Small intestine (tissue), 7 donors: ENCODE measurements around the gene COX19. TPM values are rescaled to one million over a fixed set of nuclear protein-coding genes. Genes with fewer than 3 reads are reported as not detected.
A peak's percentile ranks its signal among the peaks of the same experiment; 100 is the strongest.

Source experiments
- DNase-seq, 2 donors: peaks; one replicate each; pipeline versions ENCODE4 v3.0.0 to v3.0.0-alpha.2; 2013
- FAIRE-seq: peaks from 2 replicates; lab custom pipeline; 2012; peaks lifted over from hg19 to GRCh38; lab: Jason Lieb, UNC
- H3K27ac ChIP-seq, 3 donors: one replicate each; pipeline ENCODE4 v1.5.1; 2013; ENCODE audit warnings: low read length in 2 of 3, mild to moderate bottlenecking in 2 of 3, control low read depth in 1 of 3, inconsistent platforms in 1 of 3, low read depth in 1 of 3, moderate library complexity in 1 of 3
- H3K27me3 ChIP-seq, 3 donors: one replicate each; pipeline ENCODE4 v1.6.1; 2013; ENCODE audit warnings: low read length in 3 of 3, inconsistent platforms in 1 of 3; ENCODE audit not compliant: control insufficient read depth in 3 of 3, insufficient read depth in 3 of 3
- H3K36me3 ChIP-seq, 3 donors: one replicate each; pipeline ENCODE4 v1.6.1; 2013; ENCODE audit warnings: low read length in 3 of 3, inconsistent platforms in 1 of 3, low read depth in 1 of 3, mild to moderate bottlenecking in 1 of 3, moderate library complexity in 1 of 3; ENCODE audit not compliant: control insufficient read depth in 3 of 3, insufficient read depth in 2 of 3
- H3K4me1 ChIP-seq, 3 donors: one replicate each; pipeline ENCODE4 v1.6.1; 2013; ENCODE audit warnings: low read length in 2 of 3, inconsistent platforms in 1 of 3, low read depth in 1 of 3, mild to moderate bottlenecking in 1 of 3, moderate library complexity in 1 of 3; ENCODE audit not compliant: control insufficient read depth in 3 of 3, insufficient read depth in 2 of 3
- H3K4me3 ChIP-seq, 3 donors: one replicate each; pipeline ENCODE4 v1.5.1; 2013; ENCODE audit warnings: low read length in 3 of 3, control low read depth in 1 of 3, inconsistent platforms in 1 of 3, low read depth in 1 of 3, mild to moderate bottlenecking in 1 of 3, moderate library complexity in 1 of 3
- H3K9me3 ChIP-seq, 2 donors: one replicate each; pipeline ENCODE4 v1.6.1; 2013; ENCODE audit warnings: low read depth in 1 of 2, low read length in 1 of 2; ENCODE audit not compliant: control insufficient read depth in 2 of 2, insufficient read depth in 1 of 2
- WGBS, 3 donors: extraction: QIAGEN DNeasy Blood & Tissue Kit; methylation state at CpG; one replicate each; pipeline ENCODE4 v1.1.7; 2013; 5-methylcytosine and 5-hydroxymethylcytosine counted together
- polyA plus RNA-seq, 4 donors: library from polyadenylated mRNA; stranded (reverse) in 3 of 4; unstranded in 1 of 4; fragments of 200-250 nt in 3 of 4; fragments of 120-200 nt in 1 of 4; gene quantifications; one replicate each; pipeline versions ENCODE4 v1.2.1 to v1.2.3, GENCODE V29; 2013
- donor health status: healthy with polysubstance abuse.
- donor health status: control.
- donor health status: control.
- donor health status: Bipolar disorder and iron deficiency.
- donor health status: healthy.

The COX19 gene
- polyA plus RNA-seq, 4 donors = 8.9 to 41.6 (median 9.8) TPM

DNA sequence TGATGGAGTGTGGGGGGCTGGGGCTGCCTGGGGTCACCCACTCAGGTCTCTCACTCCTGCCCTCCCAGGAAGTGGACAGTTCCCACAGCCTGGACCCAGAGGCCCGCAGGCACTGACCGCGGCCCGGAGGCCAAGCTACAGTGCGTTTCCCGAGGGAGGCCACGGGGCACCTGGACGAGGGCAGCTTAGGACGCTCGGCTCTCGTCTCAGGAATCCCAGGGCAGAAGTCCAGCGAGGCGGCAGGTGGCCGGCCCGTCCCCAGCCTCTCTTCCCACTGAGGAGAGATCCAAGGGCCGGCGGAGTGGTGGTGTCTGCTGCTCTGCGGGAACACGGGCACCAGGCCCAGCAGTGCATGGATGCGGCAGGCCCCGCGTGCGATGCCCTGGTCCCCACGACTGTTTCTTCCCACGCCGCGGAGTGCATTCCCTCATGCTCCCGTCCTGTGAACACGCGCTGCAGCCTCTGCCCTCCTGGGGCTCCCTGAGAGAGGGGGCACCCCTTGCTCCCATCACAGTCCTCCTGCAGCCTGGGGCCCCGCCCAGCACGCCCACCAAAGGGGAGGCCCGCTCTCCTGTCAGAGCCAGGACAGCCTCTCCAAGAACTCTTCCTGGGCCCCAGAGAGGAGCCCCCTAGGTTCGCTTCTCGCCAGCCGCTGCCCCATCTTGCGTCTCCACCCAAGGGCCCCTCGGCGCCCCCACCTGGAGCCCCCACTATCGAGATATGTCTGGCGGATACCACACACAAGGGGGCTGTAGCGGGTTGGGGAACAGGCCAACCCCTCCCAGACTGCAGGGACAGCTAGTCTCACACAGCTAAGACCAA lies 44.7 kb upstream of the COX19 start:
- 95 to 97% (median 96%) methylated on average over 34 to 42 of the region's 42 CpGs for WGBS, 3 donors
- peaks cover 0 to 9% (median 0%) of the 10 kb centered on the region in 3 donors for H3K4me1 ChIP-seq
- FAIRE-seq (no peak), DNase-seq (no peak)
- peaks cover 0 to 73% (median 0%) of the 10 kb centered on the region in 3 donors for H3K36me3 ChIP-seq
- H3K9me3 ChIP-seq = peaks cover 0 to 19% of the 10 kb centered on the region in 2 donors
- H3K27ac ChIP-seq = no peak overlapping the region
- no peak overlapping the region for H3K4me3 ChIP-seq
- no peaks in the 10 kb centered on the region for H3K27me3 ChIP-seq

DNA sequence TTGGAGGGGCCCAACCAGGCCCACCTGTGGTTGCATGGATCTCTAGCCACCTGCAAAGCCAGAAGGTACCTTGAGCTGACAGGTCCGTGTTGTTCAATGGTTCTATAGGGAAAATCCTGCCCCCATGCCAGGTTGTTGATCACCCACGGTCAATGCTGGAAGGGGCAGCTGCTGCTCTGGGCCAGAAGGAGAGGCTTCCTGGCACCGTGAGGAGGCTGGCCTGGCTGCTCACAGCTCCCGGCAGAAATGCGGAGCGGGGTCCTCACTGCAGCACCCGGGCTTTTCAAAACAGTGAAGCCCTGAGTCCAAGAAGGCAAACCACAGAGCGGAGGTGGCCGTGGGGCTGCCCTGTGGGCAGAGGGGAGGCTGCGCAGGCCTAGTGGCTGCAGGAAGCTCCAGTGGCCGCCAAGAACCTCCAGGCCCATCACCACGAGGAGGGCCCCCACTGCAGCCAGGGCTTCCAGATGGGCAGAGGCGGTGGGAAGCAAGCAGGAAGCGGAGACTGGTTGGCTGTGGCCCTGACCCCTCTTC lies 44.0 kb upstream of the COX19 start:
- no peak overlapping the region for H3K27ac ChIP-seq
- FAIRE-seq = no peak
- DNase-seq = no peak
- H3K4me1 ChIP-seq = peaks cover 0 to 12% (median 0%) of the 10 kb centered on the region in 3 donors
- H3K4me3 ChIP-seq = no peak overlapping the region
- peaks cover 0 to 66% (median 0%) of the 10 kb centered on the region in 3 donors for H3K36me3 ChIP-seq
- 88 to 93% (median 89%) methylated on average over 12 to 14 of the region's 14 CpGs for WGBS, 3 donors
- no peaks in the 10 kb centered on the region for H3K27me3 ChIP-seq
- peaks cover 0 to 19% of the 10 kb centered on the region in 2 donors for H3K9me3 ChIP-seq

DNA sequence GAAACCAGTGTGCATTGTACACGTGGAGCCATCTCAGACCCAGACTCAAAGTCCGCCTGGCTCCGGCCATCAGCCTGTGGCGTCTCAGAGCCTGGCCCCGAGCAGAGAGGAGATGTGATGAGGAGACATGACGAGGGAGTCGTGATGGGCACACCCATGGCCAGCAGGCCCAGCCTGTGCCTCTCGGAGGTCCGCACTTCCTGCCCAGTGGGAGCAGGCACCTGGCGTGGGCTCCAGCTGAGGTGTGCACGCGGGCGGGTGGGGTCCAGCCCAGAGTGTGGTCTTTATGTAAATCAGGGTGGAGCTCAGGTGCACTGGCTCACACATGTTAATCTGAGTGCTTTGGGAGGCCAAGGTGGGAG lies 43.0 kb upstream of the COX19 start:
- FAIRE-seq = no peak

DNA sequence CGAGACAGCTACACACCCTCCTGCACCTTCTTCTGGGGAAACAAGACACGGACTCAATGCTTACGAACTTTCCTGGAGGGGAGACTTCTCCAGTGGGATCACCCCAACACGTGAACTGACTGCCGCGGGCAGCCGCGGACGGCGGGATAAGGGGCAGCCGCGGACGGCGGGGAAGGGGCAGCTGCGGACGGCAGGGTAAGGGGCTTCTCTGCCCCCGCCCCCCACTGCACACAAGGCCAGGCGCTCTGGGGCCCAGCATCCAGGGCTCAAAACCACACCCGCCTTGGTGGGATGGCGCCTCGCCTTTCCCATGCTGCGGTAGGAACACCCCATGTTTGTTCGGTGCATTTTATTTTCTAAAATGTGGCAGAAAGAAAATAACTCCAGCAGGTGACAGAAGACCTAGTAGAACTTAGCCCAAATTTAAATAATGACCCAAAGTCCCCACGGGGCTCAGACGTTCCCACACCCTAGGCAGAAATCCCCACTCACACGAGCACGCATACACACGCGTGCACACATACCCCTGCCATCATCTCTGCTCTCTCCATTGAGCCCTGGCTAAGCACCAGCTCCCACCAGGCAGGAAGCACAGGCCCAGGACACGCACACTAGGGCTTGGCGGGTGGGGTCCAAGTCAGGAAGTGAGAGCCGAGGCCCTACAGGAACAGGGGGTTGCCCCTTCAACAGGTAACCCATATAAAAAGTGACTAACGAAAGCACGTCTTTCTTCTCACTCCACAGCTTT lies 42.4 kb upstream of the COX19 start:
- peaks cover 0 to 19% of the 10 kb centered on the region in 2 donors for H3K9me3 ChIP-seq
- H3K36me3 ChIP-seq = peaks cover 0 to 54% (median 0%) of the 10 kb centered on the region in 3 donors
- FAIRE-seq (no peak), DNase-seq (no peak)
- no peaks in the 10 kb centered on the region for H3K27me3 ChIP-seq
- H3K27ac ChIP-seq = no peak overlapping the region
- WGBS, 3 donors = 93 to 95% (median 94%) methylated on average over 34 of the region's 34 CpGs
- H3K4me3 ChIP-seq = no peak overlapping the region
- H3K4me1 ChIP-seq = peaks cover 0 to 12% (median 0%) of the 10 kb centered on the region in 3 donors

More for the DNA sequence above, 43.0 kb upstream of the COX19 start:
- no peak for DNase-seq
- no peak overlapping the region for H3K27ac ChIP-seq
- H3K9me3 ChIP-seq = peaks cover 0 to 19% of the 10 kb centered on the region in 2 donors
- H3K4me3 ChIP-seq = no peak overlapping the region
- peaks cover 0 to 12% (median 0%) of the 10 kb centered on the region in 3 donors for H3K4me1 ChIP-seq
- WGBS, 3 donors = 85 to 86% (median 86%) methylated on average over 13 of the region's 13 CpGs
- H3K27me3 ChIP-seq = no peaks in the 10 kb centered on the region
- peaks cover 0 to 58% (median 0%) of the 10 kb centered on the region in 3 donors for H3K36me3 ChIP-seq

DNA sequence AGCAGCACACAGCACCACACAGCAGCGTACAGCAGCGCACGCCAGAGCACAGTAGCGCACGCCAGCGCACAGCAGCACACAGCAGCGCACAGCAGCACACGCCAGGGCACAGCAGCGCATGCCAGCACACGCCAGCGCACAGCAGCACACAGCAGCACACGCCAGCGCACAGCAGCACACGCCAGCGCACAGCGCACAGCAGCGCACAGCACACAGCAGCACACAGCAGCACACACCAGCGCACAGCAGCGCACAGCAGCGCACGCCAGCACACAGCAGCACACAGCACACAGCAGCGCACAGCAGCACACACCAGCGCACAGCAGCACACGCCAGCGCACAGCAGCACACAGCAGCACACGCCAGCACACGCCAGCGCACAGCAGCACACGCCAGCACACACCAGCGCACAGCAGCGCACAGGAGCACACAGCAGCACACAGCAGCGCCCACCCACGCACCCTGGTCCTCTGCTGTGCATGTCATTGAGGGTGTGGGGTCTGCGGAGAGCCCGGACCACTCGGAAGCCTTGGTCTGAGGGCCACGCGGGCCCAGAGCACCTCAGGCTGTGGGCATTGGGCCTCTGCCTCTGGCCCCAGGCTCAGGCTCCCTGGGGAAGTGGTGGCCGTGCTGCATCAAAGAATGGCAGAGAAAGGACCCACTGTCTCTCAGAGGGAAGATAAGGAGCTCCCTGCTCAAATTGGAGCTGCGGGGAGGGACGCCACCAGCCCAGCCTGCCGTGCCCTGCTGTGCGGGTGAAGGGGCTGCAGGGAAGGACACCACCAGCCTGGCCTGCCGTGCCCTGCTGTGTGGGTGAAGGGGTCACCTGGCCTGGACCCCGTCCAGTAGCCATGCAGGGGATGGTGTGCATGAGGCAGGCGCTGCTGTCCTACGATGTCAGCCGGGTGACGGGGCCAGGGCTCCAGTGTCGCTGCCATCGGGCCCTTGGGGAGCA lies 41.5 kb upstream of the COX19 start:
- peaks cover 0 to 12% (median 0%) of the 10 kb centered on the region in 3 donors for H3K4me1 ChIP-seq

DNA sequence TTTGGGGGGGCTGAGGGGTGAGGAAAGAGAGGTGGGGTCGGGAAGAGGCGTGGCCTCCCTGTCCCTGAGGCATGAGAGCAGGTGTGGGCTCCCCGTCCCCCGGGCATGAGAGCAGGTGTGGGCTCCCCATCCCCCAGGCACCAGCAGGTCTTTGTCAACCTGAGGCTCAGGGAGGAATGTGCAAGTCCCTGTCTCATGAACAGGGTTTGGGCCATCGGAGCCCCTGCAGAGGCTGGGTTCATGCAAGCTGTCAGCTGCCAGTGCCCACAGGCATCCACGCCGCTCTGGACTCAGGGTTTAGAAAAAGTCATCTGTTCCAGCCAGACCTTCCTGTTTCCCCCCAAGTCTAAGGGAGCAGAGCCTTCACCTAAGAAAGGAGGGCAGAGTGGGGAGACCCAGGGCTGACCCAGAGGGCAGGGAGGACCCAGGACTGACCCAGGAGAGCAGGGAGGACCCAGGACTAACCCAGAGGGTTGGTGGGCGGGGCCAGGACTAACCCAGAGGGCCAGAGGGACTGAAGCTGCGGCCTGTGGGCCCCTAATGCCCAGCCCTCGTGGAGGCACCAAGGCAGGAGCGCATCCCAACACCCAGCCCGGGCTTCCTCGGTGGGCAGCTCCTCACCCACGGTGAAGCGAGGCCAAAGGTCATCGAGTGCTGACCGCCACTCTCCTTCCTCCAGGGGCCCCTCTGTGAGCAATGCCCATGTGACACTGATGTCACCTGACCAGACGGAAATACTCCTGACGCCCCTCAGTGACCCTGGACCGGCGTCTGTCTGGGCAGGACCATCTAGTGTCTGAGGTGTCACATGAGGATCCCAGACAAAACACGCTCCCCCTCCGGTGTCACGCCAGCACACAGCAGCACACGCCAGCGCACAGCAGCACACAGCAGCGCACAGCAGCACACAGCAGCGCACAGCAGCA lies 40.1 kb upstream of the COX19 start:
- H3K4me1 ChIP-seq = peaks cover 0 to 12% (median 0%) of the 10 kb centered on the region in 3 donors
- 68 to 82% (median 75%) methylated on average over 25 to 28 of the region's 28 CpGs for WGBS, 3 donors
- peaks cover 0 to 42% (median 0%) of the 10 kb centered on the region in 3 donors for H3K36me3 ChIP-seq
- peaks cover 0 to 2% of the 10 kb centered on the region in 2 donors for H3K9me3 ChIP-seq
- FAIRE-seq = no peak
- H3K4me3 ChIP-seq = no peak overlapping the region
- DNase-seq = peak in 1 of 2 donors; percentile 88
- H3K27ac ChIP-seq = no peak overlapping the region
- no peaks in the 10 kb centered on the region for H3K27me3 ChIP-seq

More for the DNA sequence above, 41.5 kb upstream of the COX19 start:
- no peak overlapping the region for H3K4me3 ChIP-seq
- FAIRE-seq (no peak), DNase-seq (no peak)
- H3K27me3 ChIP-seq = no peaks in the 10 kb centered on the region
- H3K27ac ChIP-seq = no peak overlapping the region
- H3K9me3 ChIP-seq = peaks cover 0 to 15% of the 10 kb centered on the region in 2 donors
- peaks cover 0 to 51% (median 0%) of the 10 kb centered on the region in 3 donors for H3K36me3 ChIP-seq
- WGBS, 3 donors = 89 to 96% (median 96%) methylated on average over 45 to 51 of the region's 51 CpGs

DNA sequence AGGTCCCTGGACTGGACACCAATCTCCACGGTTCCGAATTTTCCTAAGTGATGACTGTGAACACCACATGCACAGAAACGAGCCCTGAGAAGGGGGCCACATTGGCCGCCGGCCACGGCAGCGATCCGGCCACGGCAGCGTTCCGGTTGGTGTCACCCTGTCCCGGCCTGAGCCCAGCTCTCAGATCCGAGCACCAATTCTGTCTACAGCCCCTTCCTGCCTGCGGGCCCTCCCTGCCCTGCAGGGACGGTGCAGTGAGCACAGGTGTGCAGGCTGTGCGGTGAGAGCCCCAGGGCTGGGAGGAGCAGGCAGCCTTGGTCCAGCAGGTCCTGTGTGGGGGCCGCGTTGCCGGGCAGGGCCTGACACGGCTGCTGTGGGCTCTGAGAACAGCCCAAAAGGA lies 39.3 kb upstream of the COX19 start:
- H3K36me3 ChIP-seq = peaks cover 0 to 40% (median 0%) of the 10 kb centered on the region in 3 donors
- H3K27me3 ChIP-seq = no peaks in the 10 kb centered on the region
- H3K9me3 ChIP-seq = no peaks in the 10 kb centered on the region
- 87 to 90% (median 88%) methylated on average over 20 of the region's 20 CpGs for WGBS, 3 donors
- no peak overlapping the region for H3K4me3 ChIP-seq
- no peak for DNase-seq
- no peak overlapping the region for H3K27ac ChIP-seq
- peaks cover 0 to 12% (median 0%) of the 10 kb centered on the region in 3 donors for H3K4me1 ChIP-seq
- no peak for FAIRE-seq
